GM21515 (cell line): ENCODE measurements around the gene KAZN.

Experiments
- ATAC-seq: cut with Tn5 transposase; IDR thresholded peaks from one replicate; pipeline ENCODE4 v1.9.1; 2021; ENCODE audit not compliant: unreplicated experiment

KAZN gene

DNA sequence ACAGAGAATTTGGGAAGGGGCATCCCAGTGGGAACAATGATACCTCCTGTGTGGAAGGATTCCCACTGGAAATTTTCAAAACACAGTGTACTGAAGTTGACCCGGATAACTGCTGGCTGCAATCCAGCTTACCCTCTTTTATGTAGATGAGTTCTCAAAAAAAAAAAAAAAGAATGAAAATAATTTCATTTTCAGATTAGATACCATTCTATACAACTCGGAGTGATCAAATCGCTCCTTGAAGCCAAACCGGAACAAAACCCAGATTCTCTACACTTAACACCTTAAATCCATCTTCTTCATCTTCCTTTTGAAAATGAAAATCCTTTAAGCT lies 69.1 kb downstream of the KAZN start:
- no peak for ATAC-seq

DNA sequence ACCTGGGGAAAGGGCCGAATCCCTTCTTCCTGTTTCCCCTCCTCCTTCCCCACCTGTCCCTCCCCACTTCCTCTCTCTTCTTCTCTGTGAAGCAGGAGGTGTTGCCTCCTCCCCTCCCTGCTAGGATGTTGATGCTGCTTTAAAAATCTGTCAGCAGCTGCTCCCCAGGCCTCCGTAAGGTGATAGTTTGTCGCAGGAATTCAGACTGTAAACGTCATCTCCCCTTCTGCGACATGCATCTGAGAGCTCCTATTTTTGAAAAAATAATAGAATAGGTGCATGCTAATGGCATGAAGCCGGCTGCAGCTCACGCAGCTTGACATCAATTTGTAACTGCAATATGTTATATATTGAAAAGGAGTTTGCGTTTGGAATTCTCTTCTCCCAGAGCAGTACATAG lies 70.1 kb downstream of the KAZN start:
- no peak for ATAC-seq

DNA sequence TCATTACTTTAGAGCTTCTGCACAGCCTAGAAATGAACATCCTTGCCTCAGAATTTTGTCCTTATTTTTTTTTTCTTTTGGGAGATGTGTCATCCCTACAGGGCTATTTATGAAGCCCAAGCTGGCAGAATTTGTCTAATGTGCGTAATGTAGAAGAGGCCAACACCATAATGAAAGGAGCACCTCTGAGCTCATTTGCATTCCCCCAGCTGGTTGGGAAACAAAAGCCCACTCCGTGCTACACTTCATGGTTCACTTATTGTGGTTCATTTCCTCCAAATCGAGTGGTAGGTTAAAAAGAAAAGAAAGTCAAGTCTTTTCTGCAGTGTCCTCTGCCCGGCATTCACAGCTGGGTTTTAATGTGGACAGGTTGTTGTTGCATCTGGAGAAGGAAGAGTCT lies 73.5 kb downstream of the KAZN start:
- no peak for ATAC-seq

DNA sequence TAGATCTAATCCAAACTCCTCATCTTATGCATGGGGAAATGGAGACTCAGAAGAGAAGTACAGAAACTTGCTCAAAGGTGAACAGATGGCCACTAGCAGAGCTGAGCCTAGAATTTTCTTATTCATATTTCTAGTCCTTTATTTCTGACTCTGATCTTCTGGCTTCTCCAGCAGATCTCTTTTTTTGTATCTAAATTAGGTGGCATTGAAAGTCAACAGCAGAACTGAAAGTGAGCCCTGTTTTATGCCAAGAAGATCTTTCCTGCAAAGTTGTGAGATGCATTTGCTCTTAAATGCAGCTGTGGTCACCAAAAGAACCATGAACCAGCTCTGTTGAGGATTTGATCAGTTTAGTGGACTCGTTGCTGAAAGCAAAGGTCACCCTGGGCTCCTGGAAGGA lies 75.5 kb downstream of the KAZN start:
- ATAC-seq: no peak

DNA sequence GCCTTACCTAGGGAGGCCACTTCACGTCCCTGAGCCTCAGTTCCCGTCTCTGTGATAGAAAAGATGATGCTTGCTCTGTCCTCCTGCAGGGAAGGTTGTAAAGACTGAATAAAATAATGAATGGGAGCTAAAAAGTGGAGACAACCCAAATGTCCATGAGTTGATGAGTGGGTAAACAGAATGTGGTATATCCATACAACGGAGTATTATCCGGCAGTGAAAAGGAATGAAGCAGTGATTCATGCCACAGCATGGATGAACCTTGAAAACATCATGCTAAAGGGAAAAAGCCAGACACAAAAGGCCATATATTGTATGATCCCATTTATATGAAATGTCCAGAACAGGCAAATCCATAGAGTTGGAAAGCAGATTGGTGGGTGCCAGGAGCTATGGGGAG lies 77.9 kb downstream of the KAZN start:
- no peak for ATAC-seq

DNA sequence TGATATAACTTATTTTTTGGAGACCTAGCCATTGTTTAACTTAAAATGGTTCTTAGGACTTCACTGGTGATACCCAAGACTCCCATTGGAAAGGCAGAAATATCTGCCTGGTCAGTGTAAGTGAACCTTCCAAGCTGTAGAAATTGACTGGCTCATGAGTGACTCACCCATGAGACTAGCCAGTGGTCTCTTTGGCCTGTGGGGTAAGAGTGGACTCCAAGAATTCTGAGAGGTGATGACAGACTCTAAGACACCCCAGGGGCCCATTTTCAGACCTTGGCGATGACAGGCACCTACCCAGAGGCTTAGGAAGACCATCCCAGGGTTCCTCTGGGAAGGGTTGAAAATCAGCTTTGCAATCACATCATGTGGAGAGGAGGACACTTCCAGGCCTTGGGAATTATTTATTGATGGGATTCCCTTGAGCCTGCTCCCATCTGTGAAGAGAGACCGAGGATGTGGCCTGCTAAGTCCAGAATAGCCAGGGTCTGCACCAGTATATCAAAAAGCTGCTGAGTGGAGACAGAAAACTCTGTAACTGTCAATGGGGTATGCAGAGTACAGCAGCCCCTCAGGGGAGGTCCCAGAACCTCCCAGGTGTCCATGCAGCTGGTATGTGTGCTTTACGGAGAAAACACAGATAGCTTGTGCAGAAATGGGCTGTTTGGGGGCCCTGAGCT lies 78.9 kb downstream of the KAZN start:
- ATAC-seq: no peak

DNA sequence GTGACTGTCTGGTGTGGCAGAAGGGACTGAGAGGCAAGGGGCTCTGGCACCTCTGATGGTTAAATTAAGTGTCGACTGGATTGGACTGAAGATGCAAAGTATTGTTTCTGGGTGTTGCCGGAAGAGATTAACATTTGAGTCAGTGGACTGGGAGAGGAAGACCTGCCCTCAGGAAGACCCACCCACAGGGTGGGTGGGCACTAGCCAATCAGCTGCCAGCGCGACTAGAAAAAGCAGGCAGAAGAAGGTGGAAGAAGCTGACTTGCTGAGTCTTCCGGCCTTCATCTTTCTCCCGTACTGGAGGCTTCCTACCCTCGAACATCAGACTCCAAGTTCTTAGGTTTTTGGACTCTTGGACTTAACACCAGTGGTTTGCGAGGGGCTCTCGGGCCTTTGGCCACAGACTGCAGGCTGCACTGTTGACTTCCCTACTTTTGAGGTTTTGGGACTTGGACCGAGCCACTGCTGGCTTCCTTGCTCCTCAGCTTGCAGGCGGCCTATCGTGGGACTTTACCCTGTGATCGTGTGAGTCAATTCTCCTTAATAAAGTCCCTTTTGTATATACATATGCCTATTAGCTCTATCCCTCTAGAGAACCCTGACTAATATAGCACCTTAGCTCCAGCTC lies 79.6 kb downstream of the KAZN start:
- ATAC-seq: no peak

DNA sequence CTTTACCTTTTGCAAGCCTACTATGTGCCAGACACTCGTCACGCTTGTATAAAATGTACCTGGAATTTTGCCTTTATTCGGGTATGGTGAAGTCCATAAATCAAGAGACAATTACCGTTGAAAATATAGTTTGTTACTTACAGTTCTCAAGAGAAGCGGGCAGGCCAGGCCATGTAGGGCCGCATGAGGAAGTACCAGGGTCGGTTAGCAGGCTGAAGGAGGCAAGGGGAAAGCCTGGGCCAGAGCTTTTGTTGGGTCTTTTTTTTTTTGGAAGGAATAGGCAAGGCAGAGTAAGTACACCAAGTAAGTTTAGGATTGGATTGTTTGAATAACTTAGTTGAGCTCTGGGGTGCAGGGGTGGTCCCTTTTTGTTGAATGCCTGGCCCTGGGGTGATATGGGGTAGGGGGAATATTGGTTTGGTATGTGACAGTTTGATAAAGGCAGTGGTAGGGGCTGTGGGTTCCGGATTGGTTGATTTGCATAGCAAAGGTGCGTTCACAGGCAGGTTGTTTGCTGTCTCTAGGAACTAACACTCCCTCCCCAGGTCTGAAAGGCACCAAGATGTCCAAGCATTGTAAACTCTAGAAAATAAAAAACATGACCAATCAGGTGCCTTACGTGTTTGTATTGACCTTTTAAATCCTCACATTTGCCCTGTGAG lies 80.7 kb downstream of the KAZN start:
- no peak for ATAC-seq

DNA sequence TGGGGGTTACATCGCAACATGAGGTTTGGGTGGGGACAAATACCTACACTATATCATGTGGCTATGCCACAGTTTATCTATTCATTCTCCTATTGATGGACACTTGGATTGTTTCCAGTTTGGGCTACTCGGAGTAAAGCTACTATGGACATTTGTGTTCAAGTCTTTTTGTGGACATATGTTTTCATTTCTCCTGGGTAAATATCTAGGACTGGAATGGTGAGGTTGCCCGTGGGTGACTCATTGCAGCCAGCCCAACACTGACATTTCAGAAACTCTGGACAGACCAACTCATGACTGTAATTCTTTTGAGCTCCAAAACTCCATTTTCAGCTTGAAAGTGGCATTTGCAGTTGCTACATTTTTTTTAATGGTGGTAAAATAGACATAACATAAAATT lies 82.7 kb downstream of the KAZN start:
- ATAC-seq: no peak

DNA sequence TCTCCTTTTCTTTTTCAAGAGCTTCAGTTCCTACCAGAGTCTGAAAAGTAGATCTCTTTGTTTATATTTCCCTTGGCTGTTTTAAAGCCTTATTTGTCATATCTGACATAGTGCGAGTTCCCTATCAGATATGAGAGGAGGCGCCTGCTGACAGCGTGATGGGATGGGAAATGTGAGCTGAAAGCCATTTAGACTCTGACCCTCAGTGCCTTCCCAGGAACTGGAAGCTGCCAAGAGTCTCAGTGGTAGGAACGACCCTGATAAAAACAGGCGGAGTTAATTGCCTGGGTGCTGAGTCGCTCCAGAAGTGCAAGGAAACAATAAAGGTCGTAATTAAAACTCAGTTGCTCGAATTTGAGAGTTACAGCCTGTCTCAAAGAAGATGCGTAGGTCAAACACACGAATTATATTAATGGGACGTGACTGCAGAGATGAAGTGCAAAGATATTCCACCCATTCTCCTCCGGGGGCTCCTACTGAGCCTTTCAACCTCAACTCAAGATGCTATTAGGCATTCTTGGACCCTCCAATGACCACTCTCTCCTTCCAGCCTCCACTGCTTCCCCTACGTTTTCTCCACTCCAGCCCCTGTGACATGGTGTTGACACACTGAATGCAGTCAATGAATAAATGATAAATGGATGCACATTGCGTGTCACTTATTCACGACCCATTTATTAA lies 84.6 kb downstream of the KAZN start:
- ATAC-seq: no peak

DNA sequence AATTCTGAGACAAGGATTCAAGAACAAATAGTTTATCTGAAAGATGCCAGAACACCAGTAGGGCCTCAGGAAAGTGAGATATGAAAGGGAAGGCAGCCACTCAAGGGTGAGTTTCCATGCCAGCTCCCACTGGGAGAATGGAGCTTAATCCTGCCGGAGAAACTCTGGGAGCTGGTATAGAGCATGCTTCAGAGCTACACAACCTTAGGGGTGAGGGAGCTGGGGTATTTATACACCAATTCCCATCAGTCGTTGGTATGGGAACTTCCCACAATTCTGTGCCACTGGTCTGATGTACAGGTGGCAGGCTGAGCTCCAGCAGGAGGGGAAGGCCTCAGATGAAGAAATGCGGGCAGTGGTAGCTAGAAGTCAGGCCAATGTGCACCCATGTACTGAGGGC lies 86.6 kb downstream of the KAZN start:
- ATAC-seq: no peak

DNA sequence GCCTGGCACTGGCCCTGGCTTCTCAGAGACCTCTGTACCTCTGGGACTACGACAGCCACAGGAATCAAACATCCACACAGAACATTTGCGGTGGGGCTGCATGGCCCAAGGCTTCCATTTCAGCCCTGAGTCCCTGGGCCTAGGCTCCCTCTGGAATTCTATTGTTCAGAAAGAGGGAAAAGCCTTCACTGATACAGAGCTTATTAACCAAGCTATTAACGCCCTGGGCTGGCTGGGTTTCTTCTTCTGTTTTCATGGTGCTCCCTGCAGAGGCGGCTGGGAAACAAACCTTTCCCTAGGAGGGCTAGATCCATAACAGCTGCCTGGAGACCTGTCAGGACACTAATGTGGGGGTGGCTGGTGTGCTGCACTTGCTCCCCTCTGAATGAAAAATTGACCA lies 88.2 kb downstream of the KAZN start:
- ATAC-seq: no peak

DNA sequence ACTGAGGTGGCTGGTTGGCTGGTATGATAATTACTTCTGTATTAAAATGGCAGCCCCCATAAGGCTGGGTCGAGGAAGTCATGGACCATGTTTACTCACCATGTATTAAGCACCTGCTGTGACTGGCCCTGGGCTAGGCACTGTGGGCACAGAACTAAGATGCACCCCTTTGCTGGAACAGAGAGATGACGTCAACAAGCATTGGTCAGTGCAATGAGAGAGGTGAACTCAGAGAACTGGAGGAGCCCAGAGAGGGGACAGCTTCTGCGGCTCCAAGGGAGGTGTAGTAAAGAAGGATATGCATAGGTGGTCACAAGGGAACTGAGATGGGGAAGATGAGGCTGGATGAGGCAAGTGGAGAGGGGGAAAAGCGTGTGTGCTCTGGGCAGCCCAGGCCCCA lies 88.7 kb downstream of the KAZN start:
- ATAC-seq: no peak

DNA sequence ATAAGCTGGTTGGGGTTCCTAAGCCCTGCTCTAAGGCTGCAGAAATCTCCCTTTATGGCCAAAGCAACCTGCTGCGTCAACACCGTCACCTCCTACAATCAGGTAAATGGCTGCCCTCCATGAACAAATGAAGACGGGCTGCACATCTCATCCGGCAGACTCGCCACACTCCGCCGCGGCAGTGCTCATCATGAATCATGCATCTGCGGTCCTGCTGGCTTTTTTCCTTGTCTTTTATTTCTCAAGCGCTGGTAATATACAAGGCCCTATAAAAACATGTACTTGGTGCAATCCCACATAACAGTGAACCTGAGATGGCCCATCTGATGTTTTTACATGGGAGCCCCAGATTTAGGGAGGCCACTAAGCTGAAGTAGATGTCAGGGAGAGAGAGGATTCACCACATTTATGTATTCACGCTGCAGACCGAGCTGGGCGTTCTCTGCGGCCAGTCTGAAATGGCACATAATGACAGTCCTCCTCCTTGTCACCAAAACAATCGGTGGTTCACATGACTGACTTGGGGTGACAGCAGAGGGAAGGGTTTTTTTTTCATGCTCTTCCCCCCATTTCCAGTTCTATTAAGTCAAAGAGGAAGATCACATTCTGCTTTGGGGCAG lies 91.6 kb downstream of the KAZN start:
- no peak for ATAC-seq

DNA sequence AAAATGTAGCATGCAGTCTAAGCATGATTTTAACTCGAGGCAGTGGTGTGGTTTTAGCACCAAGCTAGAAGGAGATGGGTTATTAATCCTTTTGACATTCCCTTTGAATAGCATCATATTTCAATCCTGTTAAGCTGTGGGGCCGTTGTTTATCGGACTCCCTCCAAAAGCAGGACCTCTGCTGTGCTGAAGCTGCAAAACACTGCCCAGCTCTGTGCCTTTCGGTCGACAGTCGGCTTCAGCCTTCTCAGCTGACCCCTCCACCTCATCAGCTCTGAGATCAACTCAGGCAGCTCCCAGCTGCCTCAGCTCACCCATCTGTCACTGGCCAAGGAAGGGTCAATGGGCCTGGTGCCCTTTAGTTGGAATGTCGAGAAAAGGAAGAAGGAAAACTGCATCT lies 95.5 kb downstream of the KAZN start:
- no peak for ATAC-seq

DNA sequence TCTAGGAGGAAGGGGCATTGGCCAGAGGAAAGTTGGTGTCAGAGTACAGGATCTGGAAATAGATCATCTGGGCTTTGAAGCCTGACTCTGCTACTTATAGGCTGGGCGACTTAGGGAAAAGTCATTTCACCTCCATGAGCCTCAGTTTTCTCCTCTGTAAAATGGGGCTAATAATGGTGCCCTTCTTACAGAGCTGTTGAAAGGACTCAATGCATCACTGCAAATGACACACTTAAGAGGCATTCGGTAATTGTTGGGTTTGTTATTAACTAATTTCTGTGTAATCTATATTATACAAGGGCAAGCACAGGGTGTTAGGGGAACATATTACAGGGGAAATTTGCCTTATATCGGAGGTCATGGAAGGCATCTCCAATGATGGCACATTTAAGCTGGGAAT lies 96.1 kb downstream of the KAZN start:
- ATAC-seq: no peak

DNA sequence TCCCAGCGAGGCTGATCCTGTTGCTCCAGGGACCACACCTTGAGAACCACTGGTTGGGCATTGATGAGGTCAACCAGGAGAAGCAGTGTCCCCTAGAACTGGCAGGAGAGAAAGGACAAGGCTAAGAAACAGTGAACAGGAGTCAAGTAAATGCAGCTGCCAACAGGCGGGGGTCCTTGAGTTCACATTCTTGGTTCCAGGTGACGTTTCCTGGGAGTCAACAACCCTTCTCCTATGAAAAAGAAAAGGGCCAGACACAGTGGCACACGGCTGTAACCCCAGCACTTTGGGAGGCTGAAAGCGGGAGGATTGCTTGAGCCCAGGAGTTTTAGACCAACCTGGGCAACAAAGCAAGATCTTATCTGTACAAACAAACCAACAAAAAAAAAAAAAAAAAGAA lies 98.3 kb downstream of the KAZN start:
- no peak for ATAC-seq

DNA sequence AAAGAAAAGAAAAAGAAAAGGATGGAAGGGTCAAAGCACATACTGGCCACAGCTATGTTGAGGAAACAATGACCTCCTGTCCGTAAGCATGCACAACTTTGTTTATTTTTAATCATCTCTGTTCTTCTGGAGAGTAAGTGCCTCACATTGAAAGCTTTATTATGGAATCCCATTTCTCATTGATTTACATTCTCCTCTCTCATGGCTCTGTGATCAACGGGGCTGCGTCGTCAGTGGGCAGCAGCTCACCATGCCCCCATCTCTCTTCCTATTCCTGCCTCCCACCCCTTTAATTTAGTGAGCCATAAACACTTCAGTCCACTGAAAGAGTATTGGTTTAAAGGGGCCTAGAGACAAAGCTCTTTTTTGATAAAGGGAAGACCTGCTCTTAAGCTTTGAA lies 98.9 kb downstream of the KAZN start:
- ATAC-seq: no peak

DNA sequence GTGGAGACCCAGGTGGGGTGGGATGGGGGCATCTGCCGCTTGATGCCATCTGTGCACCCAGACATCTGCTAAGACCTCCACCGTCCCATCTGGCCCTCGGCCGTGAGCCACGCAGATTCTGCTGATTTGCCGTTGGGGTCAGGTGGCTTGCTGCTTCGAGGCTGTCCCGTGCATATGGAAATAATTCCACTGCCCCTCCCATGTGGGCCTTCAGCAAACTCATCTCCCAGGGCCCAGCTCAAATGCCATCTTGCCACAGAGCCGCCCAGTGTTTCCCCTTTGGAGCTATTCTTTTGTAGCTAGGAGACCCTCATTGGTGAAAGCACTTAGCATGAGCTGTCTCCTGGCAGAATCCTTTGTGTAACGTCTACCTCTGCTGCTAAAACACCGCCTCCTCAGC lies 99.8 kb downstream of the KAZN start:
- no peak for ATAC-seq

DNA sequence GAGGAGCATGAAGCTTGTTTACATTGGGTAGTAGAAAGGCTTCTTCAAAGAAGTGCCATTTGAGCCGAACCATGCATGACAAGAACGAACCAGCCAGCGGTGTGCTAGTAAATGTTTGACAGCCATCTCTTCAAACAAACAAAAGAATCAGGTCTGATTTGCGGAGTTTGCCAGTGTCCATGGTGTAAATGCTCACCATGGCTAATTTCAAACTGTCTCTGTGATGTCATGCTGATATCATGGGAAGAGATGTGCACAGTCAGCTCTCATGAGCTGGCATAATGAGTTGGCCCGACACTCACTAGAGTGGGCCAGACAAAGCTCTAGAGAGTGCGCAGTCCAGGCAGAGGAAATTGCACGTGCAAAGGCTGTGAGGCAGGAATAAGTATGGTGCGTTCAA lies 101.1 kb downstream of the KAZN start:
- no peak for ATAC-seq

DNA sequence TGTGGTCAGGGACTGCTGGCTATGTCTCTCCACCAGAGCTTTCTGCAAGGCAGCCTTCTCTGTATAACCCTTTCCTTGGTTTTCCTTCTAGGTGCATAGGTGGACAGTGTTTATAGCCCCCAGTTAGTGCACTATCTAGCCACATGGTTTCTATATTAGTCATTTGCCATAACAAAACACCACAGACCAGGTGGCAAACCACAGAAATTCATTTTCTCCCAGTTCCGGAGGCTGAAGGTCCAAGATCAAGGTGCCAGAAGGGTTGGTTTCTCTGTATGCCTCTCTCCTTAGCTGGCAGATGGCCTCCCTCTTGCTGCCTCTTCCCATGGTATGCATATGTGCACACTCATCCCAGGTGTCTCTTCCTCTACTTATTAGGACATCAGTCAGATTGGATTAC lies 106.4 kb downstream of the KAZN start:
- ATAC-seq: no peak

DNA sequence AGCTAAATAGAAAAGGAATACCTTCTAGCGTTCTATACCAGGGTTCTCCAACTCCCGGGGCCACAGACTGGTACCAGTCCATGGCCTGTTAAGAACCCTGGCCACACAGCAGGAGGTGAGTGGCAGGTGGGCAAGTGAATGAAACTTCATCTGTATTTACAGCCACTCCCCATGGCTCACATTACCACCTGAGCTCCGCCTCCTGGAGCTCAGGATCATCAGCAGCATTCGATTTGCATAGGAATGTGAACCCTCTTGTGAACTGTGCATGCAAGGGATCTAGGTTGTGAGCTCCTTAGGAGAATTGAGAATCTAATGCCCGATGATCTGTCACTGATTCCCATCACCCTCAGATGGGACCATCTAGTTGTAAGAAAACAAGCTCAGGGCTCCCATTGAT lies 107.3 kb downstream of the KAZN start:
- ATAC-seq: no peak
